SK-N-MC (cell line): ENCODE measurements around the gene HIVEP2.

Source experiments
- EZH2 ChIP-seq: fragments of 200-600 bp; sonication (generic); IDR thresholded peaks from one replicate; pipeline ENCODE4 v1.6.1; 2017; ENCODE audit warnings: antibody characterized with exemption
- FOXP2 ChIP-seq: optimal IDR thresholded peaks from 2 replicates; pipeline ENCODE3; 2011; ENCODE audit warnings: mild to moderate bottlenecking, moderate library complexity; ENCODE audit not compliant: insufficient read depth; ENCODE audit errors: extremely low read length, control extremely low read depth
- POLR2AphosphoS5 ChIP-seq: IDR thresholded peaks from 2 replicates; pipeline ENCODE4 v1.6.1; 2012; ENCODE audit warnings: mild to moderate bottlenecking, low read depth, low read length, borderline replicate concordance

GRCh38 chr6:142729618-142730017, 215.4 kb downstream of the HIVEP2 start:
- TF ChIP-seq EZH2 (no peak), POLR2AphosphoS5 (no peak), FOXP2 (no peak)
